NCI-H146 (cell line): Measurements from ENCODE around the gene IMMP2L.

ENCODE experiments used
- DNase-seq: peaks from one replicate; lab custom pipeline; 2025; lab: John Stamatoyannopoulos, UW

Gene IMMP2L

DNA sequence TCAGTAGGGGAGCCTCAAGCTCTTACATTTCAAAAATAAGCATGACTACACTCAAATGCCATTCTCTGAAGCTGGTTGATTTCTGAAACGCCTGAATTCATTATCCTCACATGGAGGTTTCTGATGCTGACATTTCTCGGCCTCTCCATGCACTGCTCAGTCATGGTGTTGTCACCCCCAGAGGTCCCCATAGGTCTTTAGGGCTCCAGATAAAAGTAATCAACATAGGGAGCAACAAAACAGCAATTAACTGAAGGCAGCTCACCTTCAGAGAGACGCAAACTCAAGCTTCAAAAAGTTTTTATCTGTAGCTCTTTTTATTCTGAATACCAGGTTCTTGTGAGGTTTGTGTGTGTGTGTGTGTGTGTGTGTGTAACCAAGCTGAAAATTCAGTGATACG is 694.5 kb downstream of the IMMP2L start:
- DNase-seq: no peak

DNA sequence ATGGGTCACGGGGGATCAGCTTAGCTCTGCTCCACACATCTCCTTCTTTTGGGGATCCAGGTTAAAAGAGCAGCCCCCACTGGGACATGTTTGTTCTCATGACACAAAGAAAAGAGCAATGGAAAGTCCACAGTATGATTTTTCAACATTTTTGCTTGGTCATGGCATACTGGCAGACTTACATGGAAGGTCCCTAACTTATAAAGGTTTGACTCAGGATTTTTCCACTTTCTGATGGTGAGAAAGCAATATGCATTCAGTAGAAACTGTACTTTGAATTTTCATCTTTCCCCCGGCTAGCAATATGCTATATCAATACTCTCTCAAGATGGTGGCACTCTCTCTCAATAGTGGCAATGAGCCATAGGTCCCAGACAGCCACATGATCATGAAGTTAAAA is 699.0 kb downstream of the IMMP2L start:
- no peak for DNase-seq

DNA sequence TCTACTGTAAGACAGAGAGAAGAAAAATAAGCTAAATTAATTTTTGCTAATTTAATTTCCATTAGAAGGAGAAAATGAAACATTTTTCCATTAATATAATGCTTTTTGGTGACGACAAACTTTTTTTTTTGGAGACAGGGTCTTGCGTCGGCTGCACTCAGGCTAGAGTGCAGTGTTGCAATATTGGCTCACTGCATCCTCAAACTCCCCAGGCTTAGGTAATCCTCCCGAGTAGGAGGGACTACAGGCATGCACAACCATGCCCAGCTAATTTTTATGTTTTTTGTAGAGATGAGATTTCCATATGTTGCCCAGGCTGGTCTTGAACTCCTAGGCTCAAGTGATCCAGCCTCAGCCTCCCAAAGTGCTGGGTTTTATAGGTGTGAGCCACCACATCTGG is 701.1 kb downstream of the IMMP2L start:
- no peak for DNase-seq

DNA sequence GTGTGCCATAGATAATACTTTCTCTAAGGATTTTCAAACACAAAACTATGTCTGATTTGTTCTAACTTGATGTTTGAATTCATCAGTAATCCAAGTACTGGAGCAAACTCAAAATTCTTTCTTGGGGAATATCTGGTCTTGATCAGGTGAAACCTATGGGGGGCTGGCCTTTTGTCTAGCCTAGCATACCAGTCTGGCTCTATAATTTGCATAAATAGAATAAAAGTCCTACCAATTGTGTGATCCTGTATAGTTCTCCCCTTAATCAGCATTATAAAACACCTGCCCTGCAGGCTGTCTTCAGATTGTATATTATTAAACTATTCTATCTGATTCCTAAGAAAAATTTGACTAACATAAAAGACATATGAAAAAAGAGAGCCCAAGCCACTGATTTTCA is 705.2 kb downstream of the IMMP2L start:
- no peak for DNase-seq

DNA sequence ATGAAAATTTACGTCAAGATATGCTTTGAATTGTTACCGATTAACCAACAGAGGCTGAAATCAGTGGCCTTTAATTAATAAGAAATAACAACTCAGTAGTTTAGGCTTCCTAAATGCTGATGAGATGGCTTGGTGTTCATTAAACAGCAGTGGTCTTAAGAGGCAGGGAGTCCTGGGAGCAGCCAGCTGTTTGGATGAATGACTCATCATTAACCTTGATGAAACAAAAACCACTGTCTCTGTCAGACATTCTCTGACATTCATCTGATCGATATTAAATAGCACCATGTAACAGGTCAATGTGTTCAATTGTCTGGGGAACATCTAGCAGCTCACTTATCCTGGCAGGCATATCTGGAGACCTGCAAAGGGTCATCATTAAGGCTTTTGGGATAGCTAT is 705.6 kb downstream of the IMMP2L start:
- DNase-seq: peak; percentile 71

DNA sequence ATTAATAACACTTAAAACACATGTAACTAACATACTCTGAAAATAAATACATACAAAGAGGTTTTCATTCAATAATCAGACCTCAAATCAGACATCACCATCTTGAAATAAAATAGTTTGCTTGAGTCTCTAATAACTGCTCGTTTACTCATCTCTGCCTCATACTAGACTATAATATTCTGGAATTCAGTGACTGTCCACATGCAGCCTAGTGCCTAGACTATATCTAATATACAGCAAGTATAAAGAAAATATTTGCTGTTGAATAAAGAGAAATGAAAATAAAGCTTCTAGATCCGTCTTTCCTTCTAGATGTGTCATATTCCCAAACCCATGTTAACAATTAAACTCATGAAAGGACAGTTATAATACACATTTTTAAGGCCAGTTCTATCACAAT is 707.6 kb downstream of the IMMP2L start:
- DNase-seq: no peak

DNA sequence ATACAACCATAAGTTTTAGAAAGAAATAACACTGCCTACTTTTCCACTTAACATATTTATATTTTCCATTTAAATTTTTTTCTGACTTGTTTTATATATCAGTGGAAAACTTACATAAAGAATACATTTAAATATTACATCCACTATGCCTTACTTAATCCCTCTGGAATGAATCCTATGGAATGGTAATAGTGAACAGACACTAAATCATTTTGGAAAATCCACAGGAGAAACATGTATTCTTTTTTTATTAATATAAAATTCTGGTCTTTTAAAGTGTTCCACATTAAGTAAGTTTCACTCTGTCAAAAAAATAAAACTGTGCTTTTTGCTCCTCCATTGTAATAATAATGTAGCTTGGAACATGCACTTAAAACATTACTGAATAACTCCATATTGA is 708.1 kb downstream of the IMMP2L start:
- DNase-seq: no peak

DNA sequence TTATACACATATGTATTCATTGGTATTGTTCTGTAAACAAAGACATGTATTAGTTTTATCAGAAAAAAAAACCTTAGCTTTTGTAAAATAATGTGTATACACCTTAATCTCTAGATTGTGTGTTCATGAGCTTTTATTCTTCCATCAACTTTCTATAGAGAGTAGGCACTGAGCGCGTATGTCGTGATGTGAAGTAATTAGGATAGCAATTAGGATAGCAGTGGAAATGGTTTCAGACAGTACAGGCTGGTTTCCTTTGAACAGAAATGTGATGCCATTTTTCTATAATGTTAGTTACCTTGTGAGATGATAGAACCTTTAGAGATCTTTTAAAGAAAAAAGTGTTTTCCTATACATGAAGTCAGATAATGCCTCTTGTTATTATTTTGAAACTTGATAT is 709.0 kb downstream of the IMMP2L start:
- no peak for DNase-seq

DNA sequence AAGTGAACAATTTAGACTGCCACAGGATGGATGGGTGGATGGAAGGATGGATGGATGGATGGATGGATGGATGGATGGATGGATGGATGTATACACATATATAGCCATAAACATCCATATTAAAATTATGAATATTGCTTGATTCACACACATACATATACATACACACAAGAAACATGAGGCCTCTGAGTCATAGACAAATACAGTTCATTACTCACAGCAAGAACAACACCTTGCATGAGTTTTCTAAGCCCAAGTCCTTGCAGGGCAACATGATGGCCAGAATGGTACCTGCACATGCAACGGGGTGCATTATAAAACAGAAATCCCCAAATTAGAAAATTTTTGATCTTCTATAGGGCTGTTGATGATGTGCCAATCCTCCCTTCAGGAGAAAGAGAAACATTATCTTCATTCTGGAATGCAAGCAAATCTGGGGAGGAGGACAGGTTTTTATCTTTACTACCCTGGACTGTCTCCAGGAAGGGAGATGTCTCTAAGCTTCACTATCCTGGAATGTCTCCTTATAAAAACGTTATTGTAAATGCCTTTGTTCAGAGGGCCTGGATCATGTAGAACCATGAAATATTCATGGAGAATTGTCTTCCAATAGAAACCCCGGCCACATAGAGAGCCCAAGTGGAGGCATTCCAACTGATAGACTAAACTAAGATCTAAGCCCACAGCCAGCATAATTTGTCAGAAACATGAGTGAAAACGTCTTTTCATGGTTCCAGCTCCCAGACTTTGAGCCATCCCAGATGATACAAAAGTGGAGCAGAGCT is 709.9 kb downstream of the IMMP2L start:
- DNase-seq: no peak

DNA sequence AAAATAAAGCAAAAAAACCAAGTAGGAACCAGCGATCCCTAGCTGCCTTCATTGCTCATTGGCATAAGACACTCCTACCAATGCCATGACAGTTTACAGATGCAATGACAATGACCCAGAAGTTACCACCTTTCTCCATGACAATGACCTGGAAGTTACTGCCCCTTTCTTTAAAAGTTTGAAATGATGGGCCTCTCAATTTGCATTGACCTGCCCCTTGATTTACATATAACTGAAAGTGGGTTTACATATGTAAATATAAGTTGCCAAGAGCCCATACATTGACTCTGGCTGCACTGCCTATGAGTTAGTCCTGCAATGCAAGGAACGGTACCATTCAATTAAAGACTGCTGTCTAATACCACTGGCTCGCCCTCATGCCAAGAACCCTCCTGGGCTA is 712.1 kb downstream of the IMMP2L start:
- DNase-seq: no peak

DNA sequence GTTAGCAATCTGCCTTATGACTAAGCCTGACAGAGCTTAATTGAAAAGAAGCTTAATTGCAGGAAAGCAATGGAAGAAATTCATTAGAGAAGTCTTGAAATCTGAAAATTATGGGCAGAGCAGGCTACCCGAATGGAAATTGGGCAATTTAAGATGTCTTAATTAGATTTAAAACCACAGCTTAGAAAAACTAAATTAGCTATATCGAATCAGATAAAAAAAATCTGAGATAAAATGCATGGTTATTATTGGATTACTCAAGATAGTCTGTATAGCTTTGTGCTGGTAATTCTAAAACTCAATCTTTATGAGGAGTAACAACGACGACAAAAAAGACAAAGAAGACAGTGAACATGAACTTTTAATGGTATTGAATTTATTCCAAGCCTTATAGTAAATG is 719.5 kb downstream of the IMMP2L start:
- no peak for DNase-seq

DNA sequence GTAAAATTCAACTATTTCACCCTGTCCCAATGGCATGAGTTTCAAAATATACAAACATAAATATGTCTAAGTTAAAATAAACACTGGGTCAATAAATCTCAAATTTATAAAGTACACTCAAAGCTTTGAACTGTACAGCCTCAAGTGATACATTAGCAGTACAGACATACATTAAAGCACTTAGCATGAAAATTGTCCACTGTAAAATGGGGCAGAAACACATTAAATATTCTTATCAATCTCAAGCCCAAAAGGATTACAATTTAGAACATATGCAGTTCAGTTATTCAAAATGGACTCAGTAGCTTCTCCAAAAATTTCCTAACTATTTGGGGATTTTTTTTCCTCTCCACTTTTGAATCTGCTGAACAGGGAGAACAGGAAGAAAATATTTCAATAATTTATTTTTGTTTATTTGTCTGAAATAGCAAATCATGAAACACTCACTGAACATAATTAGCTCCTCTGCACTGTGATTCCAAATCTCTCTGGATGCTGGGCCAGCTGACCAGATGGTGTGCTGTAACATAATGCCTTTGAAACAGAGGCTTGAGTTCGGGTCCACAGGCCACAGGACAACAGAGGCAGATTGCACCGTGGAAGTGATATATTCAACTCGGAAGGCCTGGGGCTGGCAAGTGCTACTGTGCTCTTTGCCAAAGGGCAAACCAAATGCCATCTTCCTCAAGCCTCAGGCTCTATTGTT is 720.3 kb downstream of the IMMP2L start:
- DNase-seq: no peak

DNA sequence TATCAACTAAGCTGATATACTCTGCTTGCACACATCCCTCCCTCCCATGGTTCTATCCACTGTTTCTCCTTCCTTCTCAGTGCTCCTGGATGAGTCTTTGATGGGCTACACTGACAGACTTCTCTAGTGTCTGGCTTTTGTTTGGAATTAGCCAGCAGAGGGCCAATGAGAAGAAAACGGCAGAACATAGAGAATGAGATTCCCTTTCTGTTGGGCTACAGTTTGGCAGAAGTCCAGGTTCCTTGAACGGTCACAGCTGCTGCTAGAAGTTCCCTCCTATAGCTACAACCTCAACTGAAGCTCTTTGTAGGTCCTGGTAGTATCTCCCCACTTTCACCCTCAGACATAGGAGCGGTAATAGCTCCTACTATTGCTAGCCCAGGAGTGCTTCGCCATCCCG is 722.4 kb downstream of the IMMP2L start:
- peak; percentile 87 for DNase-seq

DNA sequence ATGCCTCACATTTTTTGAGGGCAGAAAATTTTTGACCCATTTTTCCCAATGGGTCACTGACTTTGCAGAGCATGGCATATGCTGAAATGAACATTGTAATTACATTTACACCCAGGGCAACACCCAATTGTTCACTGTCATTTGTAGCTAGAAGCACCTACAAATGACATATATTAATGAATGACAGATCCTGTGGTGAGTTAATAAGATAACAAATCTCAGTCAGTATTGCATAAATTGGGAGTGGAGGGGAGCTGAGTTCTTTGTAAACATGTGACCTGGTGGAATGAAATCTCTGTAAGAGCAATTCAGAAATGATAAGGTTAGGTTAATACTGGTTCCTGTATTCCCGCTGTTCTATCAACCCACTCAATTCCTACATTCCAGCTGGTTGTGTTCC is 726.4 kb downstream of the IMMP2L start:
- no peak for DNase-seq

DNA sequence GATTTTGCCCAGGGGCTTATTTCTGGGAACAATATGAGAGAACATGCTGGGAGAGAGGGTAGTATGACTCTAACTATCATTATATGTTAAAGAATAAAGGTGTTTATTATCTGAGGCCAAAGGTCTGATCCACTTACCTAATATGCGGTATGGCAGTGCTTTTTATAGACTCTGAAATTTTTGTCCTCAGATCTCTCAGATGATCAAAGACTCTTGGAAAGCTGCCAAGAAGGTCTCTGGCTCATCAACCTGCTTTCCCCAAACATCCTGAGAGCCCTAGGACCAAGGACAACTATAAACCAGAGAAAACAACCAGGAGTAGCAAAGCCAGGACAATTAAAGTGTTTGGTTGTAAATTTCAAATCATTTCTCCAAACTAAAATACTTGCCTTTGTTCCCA is 727.1 kb downstream of the IMMP2L start:
- peak; percentile 86 for DNase-seq

DNA sequence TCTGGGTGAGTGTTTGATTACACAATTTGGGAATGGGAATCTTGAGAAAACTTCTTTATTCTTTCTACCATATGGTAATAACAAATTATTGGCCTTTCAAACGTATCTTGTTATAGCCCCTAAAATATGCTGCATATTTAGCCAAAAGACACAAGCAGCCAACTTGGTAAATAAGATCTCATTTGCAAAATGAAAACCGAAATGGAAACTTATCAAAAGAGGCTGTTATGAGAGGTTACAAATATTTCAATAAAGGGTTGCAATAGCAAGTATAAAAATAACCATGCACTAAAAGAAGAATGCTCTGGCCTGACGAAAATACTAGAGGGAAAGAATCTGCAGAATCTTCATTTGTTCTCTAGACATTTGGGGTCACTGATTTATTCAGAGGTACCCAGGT is 730.9 kb downstream of the IMMP2L start:
- DNase-seq: no peak

DNA sequence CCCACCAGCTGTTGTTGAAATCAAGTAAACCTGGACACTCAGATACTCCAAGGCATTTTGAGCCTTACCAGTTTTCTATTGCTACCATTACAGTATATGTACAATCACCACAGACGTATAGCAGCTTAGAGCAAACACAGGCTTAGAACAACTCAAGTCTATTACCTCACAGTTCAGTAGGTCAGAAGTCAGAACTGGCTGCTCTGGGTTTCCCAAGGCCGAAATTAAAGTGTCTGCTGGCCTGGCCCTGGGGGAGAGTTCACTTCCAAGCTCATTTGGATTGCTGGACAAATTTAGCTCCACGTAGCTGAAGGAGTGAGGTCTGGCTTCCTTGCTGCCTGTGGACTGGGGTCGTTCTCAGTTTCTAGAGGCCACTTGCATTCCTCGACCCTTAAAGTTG is 731.5 kb downstream of the IMMP2L start:
- DNase-seq: no peak

DNA sequence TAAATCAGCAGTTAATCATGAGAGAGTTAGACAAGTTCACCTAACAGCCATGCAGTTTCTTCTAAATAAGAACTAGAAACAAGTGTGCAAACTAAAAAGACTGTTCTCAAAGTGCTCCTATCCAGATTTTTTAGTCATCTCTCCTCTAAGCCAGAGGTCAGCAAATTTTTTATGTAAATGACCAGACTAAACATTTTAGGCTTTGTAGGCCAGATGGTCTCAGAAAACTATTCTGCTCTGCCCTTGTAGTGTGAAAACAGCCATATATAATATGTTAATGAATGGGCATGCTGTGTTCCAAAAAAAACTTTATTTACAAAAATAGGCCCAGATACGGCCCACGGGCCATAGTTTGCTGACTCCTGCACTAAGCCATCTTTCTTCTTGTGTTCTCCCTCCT is 734.4 kb downstream of the IMMP2L start:
- no peak for DNase-seq

DNA sequence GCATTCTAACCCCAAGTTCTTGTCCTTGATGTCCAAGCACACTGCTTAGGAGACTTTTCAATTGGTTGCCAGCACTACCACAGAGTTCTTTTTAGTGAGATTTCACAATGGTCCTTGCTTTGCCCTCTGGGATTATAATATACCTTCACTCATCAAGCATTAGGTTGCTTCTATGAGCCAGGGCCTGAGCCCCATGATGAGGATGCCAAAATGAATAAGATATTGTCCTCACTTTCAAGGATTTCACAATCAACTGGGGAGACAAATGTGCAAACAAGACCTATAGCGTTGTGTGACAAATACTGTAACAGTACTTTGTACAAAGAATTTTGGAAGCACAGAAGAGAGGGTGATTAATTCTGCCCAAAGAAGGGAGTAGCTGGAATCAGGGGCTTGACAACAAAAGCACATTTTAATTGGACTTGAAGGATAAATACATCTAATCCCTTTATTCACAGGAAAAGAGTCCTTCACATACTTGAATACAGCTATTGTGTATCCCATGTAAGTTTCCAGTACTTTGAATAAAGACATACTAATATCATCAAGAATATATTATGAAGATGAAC is 734.9 kb downstream of the IMMP2L start:
- DNase-seq: no peak

DNA sequence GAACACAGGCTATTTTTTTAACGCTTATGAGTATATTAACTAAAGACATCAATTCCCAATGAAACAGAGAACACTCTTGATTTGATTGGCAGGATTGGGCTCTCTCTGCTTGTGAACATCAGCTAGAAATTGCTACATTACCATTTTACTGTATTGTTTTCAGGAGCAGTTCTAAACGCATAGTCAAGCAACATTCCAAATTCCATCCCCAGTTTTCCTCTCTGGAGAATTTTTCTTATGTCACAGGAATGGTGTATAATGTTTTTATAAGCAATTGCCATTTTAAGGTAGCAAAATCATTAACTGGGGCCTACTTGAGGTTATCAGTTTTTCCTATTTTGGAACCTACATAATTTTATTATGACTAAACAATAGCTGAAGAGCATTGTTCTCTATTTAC is 748.3 kb downstream of the IMMP2L start:
- no peak for DNase-seq

DNA sequence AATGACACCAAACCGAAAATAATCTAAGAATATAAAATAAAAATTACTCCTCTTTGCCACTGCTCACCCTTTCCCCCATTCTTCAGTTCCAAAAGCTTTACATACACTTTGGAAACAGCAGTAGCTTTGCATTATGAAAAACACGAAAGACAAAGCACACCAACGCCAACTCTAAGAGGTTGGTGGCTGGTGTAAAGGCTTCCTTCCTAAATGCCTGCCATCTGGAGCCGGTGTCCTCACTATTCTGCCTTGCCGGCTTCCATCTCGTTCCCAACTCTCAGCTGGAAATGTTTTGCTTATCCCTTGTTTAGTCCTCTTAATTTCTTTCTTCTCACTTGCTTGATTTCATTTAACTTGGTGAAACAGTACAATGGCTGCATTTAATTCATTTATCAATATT is 752.5 kb downstream of the IMMP2L start:
- no peak for DNase-seq

DNA sequence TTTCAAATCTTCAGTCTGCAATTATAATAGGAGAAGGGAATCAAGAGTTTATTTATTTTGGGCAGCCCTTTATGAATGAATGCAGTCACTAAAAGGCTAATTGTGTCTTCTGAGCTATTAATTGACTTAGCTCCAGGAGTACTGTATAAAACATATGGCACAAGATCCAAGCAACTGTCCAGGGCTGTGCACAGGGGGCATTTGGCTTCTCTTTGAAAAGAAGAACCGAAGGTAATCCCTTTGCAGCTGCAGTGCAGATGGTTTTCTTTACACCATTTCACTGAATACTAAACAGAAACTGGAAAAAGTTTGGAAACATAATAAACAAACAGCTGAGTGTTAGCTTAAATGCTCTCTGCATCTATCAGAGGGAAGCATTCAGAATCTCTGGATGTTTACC is 753.9 kb downstream of the IMMP2L start:
- no peak for DNase-seq

DNA sequence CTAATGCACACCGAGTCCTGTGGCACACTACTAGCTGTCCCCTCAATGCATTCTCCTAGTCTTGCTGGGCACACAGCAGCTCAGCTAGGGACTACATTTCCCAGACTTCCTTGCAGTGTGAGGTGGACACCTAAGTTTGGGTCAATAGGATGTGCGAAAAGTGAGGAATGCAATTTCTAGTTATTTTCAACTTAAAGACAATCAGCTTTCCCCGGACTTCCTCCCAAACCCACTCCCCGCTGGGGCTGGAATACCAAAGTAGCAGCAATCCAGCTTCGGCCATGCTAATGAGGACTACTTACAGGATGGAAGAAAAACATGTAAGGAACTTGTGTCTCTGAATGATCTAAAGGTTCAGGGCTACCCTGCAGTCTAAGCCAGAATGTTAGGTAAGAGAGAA is 757.8 kb downstream of the IMMP2L start:
- no peak for DNase-seq
